HG03571 (cell line): Measurements from ENCODE around the gene A3GALT2.

Source experiments
- ATAC-seq: cut with Tn5 transposase; IDR thresholded peaks from one replicate; pipeline ENCODE4 v1.9.1; 2021; ENCODE audit not compliant: unreplicated experiment

Gene A3GALT2

GRCh38 chr1:33320619-33321165 is at the start of gene A3GALT2:
Gene A3GALT2 (minus strand): TSS chr1:33321098. CDS start chr1:33321098, 0 bp downstream.
- no peak for ATAC-seq

GRCh38 chr1:33370301-33370700 is 49.4 kb upstream of the A3GALT2 start:
- no peak for ATAC-seq

GRCh38 chr1:33369764-33370163 is 48.9 kb upstream of the A3GALT2 start:
- ATAC-seq = no peak

- no peak for ATAC-seq
Measured at GRCh38 chr1:33369081-33369480, 48.2 kb upstream of the A3GALT2 start.

- ATAC-seq = no peak
Measured at GRCh38 chr1:33368431-33368830, 47.5 kb upstream of the A3GALT2 start.

GRCh38 chr1:33367485-33368405 is 46.8 kb upstream of the A3GALT2 start:
- no peak for ATAC-seq

- no peak for ATAC-seq
Measured at GRCh38 chr1:33366762-33367484, 46.0 kb upstream of the A3GALT2 start.

- ATAC-seq = no peak
Measured at GRCh38 chr1:33365560-33365997, 44.7 kb upstream of the A3GALT2 start.

GRCh38 chr1:33364565-33364918 is 43.6 kb upstream of the A3GALT2 start:
- no peak for ATAC-seq

- no peak for ATAC-seq
Measured at GRCh38 chr1:33363470-33363861, 42.6 kb upstream of the A3GALT2 start.

GRCh38 chr1:33363021-33363420 is 42.1 kb upstream of the A3GALT2 start:
- ATAC-seq = no peak

- ATAC-seq = no peak
Measured at GRCh38 chr1:33361532-33362235, 40.8 kb upstream of the A3GALT2 start.

- no peak for ATAC-seq
Measured at GRCh38 chr1:33360367-33360766, 39.5 kb upstream of the A3GALT2 start.

- no peak for ATAC-seq
Measured at GRCh38 chr1:33359931-33360330, 39.0 kb upstream of the A3GALT2 start.

GRCh38 chr1:33358795-33359503 is 38.1 kb upstream of the A3GALT2 start:
- ATAC-seq = no peak

GRCh38 chr1:33358114-33358794 is 37.4 kb upstream of the A3GALT2 start:
- ATAC-seq = no peak

- ATAC-seq = no peak
Measured at GRCh38 chr1:33357099-33357498, 36.2 kb upstream of the A3GALT2 start.

- no peak for ATAC-seq
Measured at GRCh38 chr1:33354707-33355316, 33.9 kb upstream of the A3GALT2 start.

- no peak for ATAC-seq
Measured at GRCh38 chr1:33353531-33353930, 32.6 kb upstream of the A3GALT2 start.

- no peak for ATAC-seq
Measured at GRCh38 chr1:33351281-33351660, 30.4 kb upstream of the A3GALT2 start.
